GM18498 (cell line): Measurements from ENCODE around the gene EXOC3L4.
"Not testable (repeated sequence)": the region's sequence is repeated elsewhere in the genome, so short reads cannot be mapped to it uniquely, and the experiment has no call there.

Experiments
- ATAC-seq: cut with Tn5 transposase; IDR thresholded peaks from one replicate; pipeline ENCODE4 v1.9.1; 2021; ENCODE audit warnings: mild to moderate bottlenecking, moderate library complexity; ENCODE audit not compliant: unreplicated experiment

The EXOC3L4 gene

GRCh38 chr14:103094406-103095209 is at the start of gene EXOC3L4:
Gene EXOC3L4 (plus strand): TSS chr14:103094725. CDS start chr14:103100220, 5,495 bp downstream.
- no peak for ATAC-seq

DNA sequence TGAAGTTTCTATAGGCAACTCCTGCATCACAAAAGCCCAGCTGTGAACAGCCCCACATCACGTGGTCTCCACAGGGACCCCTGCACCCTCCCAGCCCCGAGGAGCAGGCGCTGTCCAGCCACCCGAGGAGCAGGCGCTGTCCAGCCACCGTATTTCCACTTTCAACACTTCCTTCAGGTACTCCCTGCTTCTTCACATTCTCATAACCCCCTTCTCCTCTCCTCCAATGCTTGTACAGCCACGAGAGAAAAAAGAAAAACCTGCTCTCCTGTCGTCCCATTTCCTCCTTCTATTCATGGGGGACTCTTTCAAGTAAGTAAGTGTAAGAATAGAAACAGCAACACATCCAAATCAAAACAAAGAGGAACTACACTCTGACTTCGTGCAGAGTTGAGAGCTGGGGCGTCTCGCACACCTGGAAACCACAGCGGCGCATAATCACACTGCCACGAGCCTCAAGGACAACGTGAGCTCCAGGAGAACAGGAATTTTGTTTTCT is 49.1 kb upstream of the EXOC3L4 start:
- ATAC-seq = no peak

GRCh38 chr14:103047453-103047852 is 47.1 kb upstream of the EXOC3L4 start:
- not testable (repeated sequence) for ATAC-seq

- no peak for ATAC-seq
These were observed 43.6 kb upstream of the EXOC3L4 start for GRCh38 chr14:103050935-103051334.

GRCh38 chr14:103052407-103052806 is 42.1 kb upstream of the EXOC3L4 start:
- no peak for ATAC-seq

- ATAC-seq = no peak
These were observed 38.8 kb upstream of the EXOC3L4 start for GRCh38 chr14:103055695-103056094.

DNA sequence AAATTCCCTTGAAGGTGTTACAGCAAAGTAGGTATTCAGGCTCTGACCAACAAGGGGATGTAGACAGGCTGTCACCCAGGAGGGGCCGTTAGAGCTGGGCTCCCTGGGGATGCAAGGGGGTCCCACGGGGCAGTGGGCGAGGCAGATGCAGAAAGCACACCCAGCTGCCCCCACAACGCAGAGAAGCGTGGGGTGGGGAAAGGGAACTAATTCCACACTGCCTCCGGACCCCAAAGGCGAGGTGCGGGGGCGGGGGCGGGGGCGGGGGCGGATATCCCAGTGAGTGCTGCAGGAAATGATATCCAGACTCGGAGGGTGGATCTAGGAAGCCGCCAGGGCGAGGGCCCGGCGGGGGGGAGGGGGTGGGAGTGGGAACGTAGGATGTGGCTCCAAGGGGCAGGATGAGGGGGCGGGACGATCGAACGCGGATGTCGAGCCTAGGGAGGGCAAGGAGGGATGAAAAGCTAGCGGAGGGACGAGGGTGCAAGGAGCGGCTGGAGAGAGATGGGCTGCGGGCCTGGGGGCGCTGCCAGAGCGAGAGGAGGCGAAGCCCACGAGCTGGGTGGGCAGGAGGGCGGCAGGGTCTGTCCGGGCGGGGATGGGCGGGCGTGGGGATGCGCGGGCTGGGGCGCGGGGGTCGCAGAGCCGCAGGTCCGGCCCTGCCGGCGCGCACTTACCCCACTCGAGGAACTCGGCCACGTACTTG is 38.0 kb upstream of the EXOC3L4 start:
- ATAC-seq = no peak

GRCh38 chr14:103057028-103057371 is 37.5 kb upstream of the EXOC3L4 start:
- ATAC-seq = peak; percentile 25

- ATAC-seq = peak; percentile 84
These were observed 37.0 kb upstream of the EXOC3L4 start, which contains the start of gene CDC42BPB for GRCh38 chr14:103057372-103058163. Gene CDC42BPB (minus strand): TSS chr14:103057549. CDS start chr14:103057173, 376 bp downstream.

- peak; percentile 4 for ATAC-seq
These were observed 36.1 kb upstream of the EXOC3L4 start for GRCh38 chr14:103058164-103059055.

DNA sequence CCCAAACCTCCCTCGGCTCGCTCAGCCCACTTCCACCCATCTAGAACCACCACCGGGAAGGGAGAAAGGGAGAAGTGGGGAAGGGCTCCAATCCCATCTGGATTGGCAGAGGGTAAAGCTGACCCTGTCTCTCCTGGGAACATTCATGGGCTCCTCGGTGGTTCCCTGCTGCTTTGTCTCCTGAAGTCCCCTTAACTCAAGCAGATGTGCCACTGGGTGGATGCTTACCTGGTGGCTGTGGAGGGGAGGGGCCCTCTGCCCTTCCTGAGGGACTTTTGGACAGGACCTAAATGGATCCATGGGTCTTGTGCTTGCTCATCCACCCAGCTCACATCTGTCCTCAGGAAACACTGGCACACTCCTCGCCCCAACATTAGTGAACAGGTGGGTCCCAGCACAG is 35.0 kb upstream of the EXOC3L4 start:
- ATAC-seq = no peak

GRCh38 chr14:103061482-103061976 is 33.0 kb upstream of the EXOC3L4 start:
- ATAC-seq = no peak

GRCh38 chr14:103064436-103064835 is 30.1 kb upstream of the EXOC3L4 start:
- no peak for ATAC-seq

DNA sequence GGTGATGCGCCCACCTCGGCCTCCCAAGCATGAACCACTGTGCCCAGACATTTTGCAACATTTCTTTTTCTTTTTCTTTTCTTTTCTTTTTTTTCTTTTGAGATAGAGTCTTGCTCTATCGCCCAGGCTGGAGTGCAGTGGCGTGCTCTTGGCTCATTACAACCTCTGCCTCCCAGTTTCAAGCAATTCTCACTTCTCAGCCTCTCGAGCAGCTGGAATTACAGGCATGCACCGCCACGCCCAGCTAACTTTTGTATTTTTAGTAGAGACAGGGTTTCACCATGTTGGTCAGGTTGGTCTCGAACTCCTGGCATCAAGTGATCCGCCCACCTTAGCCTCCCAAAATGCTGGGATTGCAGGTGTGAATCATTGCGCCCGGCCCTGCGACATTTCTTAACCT is 29.5 kb upstream of the EXOC3L4 start:
- no peak for ATAC-seq

- ATAC-seq = no peak
These were observed 28.7 kb upstream of the EXOC3L4 start for GRCh38 chr14:103065861-103066260.

DNA sequence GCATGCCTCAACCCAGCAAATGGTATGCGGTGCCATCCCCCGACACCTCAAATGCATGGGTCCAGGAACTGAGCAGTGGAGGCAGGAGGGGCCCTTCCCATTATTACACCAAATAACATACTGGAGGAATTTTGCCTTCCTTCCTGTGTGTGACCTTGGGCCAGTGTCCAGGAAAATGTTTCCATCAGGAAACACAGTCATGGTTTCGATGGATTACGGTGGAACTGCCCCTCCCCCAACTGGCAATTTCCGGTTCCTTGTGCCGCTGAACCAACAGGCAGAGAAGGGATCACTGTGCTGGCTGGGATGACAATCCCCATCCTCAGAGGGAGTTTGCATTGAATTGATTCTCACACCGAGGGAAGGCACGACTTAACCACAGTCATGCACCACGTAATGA is 28.1 kb upstream of the EXOC3L4 start:
- ATAC-seq = no peak

DNA sequence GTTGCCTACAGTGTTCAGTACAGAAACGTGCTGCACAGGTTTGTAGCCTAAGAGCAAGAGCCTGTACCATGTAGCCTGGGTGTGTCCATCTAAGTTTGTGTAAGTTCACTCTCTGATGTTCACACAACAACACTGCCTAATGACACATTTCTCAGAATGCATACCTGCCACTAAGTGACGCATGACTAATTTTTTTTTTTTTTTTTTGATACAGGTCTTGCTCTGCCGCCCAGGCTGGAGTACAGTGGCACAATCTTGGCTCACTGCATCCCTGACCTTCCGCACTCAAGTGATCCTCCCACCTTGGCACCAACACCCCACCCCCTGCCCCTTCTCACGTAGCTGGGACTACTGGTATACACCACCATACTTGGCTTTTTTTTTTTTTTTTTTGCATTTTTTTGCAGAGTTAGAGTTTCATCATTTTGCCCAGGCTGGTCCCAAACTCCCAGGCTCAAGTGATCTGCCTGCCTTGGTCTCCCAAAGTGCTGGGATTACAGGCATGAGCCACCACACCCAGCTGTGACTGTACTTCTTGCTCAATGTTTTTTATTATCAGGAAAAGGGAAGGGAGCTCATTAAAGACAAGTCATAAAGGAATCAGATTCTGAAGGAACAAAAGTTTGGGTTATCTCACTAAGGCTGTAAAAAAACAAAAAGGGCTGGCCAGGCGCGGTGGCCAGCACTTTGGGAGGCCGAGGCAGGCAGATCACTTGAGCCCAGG is 27.1 kb upstream of the EXOC3L4 start:
- no peak for ATAC-seq

GRCh38 chr14:103068351-103069073 is 26.0 kb upstream of the EXOC3L4 start:
- ATAC-seq = no peak
